SU-DHL-6 (cell line): ENCODE results near the gene PRKCE.

Source experiments
- CTCF ChIP-seq: fragments of 200-600 bp; sonication (generic); IDR thresholded peaks from one replicate; pipeline ENCODE4 v1.5.1; 2017; ENCODE audit warnings: antibody characterized with exemption, mild to moderate bottlenecking, low read length, moderate library complexity; ENCODE audit not compliant: insufficient read depth, poor library complexity, severe bottlenecking
- EZH2phosphoT487 ChIP-seq: fragments of 200-600 bp; sonication (generic), shearing (Covaris generic); conservative IDR thresholded peaks from 2 replicates; pipeline ENCODE4 v1.6.1; 2018; ENCODE audit warnings: mild to moderate bottlenecking, antibody characterized with exemption, low read length, moderate library complexity, mixed read lengths

- TF ChIP-seq CTCF (no peak), EZH2phosphoT487 (no peak)
Observed at GRCh38 chr2:46225150-46225625, 573.7 kb downstream of the PRKCE start.
